IMR-90 (cell line): ENCODE data around the gene PCDHGB1. TPM values are rescaled to one million over a fixed set of nuclear protein-coding genes. Genes with fewer than 3 reads are reported as not detected.

Experiments used
- ATAC-seq: fragments of 200-7000 bp; cut with Tn5 transposase; 2 replicates; pipeline ENCODE4 v1.9.1; 2020; ENCODE audit warnings: low read depth, mild to moderate bottlenecking, moderate library complexity
- BruUV-seq: library from RNA; stranded (reverse); fragments of 400-500 nt; replicated peaks from 2 replicates; lab custom pipeline; 2021; lab: Mats Ljungman, UMichigan
- CTCF ChIA-PET: fragments of 300-600 bp; formaldehyde crosslinking; extraction: SDS; loops from one replicate; lab custom pipeline; 2021; ENCODE audit warnings: antibody characterized with exemption; lab: Yijun Ruan, JAX
- POLR2A ChIA-PET: fragments of 300-600 bp; sonication (Branson Sonifier 250); formaldehyde crosslinking; loops from one replicate; lab custom pipeline; 2022; ENCODE audit warnings: antibody characterized with exemption; ENCODE audit not compliant: unreplicated experiment; lab: Charles Lee
- DNase-seq: peaks from one replicate; pipeline ENCODE4 v3.0.0; 2013
- H2AFZ ChIP-seq: replicated peaks from 2 replicates; pipeline ENCODE3; 2013; ENCODE audit warnings: low read length, mild to moderate bottlenecking; ENCODE audit not compliant: poor library complexity
- H2AK5ac ChIP-seq: 2 replicates; pipeline ENCODE4 v1.6.1; 2013; ENCODE audit warnings: low read depth, low read length, inconsistent platforms
- H2AK9ac ChIP-seq: replicated peaks from 2 replicates; pipeline ENCODE3; 2013; ENCODE audit warnings: mild to moderate bottlenecking, low read depth, low read length, moderate library complexity; ENCODE audit not compliant: poor library complexity
- H2BK120ac ChIP-seq: 2 replicates; pipeline ENCODE4 v1.6.1; 2013; ENCODE audit warnings: low read depth, low read length, inconsistent platforms
- H2BK15ac ChIP-seq: 3 replicates; pipeline ENCODE4 v1.6.1; 2013; ENCODE audit warnings: low read depth, low read length, inconsistent platforms
- H2BK20ac ChIP-seq: 2 replicates; pipeline ENCODE4 v1.6.1; 2013; ENCODE audit warnings: low read depth, mild to moderate bottlenecking, inconsistent platforms, low read length, moderate library complexity
- H2BK5ac ChIP-seq: 2 replicates; pipeline ENCODE4 v1.6.1; 2013; ENCODE audit warnings: mild to moderate bottlenecking, low read depth, low read length, inconsistent platforms; ENCODE audit not compliant: poor library complexity, severe bottlenecking
- H3K14ac ChIP-seq: replicated peaks from 2 replicates; pipeline ENCODE4 v1.6.1; 2013; ENCODE audit warnings: low read depth, low read length, inconsistent platforms
- H3K18ac ChIP-seq: 2 replicates; pipeline ENCODE4 v1.6.1; 2013; ENCODE audit warnings: low read depth, low read length, control low read depth
- H3K23ac ChIP-seq: 2 replicates; pipeline ENCODE4 v1.6.1; 2013; ENCODE audit warnings: low read depth, low read length, inconsistent platforms
- H3K27ac ChIP-seq: 2 replicates; pipeline ENCODE4 v1.5.1; 2013; ENCODE audit warnings: mild to moderate bottlenecking, control low read depth, low read length; ENCODE audit not compliant: insufficient read depth
- H3K27me3 ChIP-seq: 2 replicates; pipeline ENCODE4 v1.6.1; 2013; ENCODE audit warnings: low read length; ENCODE audit not compliant: control insufficient read depth, insufficient read depth
- H3K36me3 ChIP-seq: 2 replicates; pipeline ENCODE4 v1.6.1; 2013; ENCODE audit warnings: low read length, mixed read lengths; ENCODE audit not compliant: control insufficient read depth, insufficient read depth
- H3K4ac ChIP-seq: 2 replicates; pipeline ENCODE4 v1.6.1; 2013; ENCODE audit warnings: low read depth, low read length, inconsistent platforms
- H3K4me1 ChIP-seq: 2 replicates; pipeline ENCODE4 v1.6.1; 2013; ENCODE audit warnings: low read length, mixed read lengths; ENCODE audit not compliant: control insufficient read depth, insufficient read depth
- H3K4me2 ChIP-seq: 2 replicates; pipeline ENCODE4 v1.6.1; 2013; ENCODE audit warnings: low read depth, mild to moderate bottlenecking, control low read depth, low read length, moderate library complexity
- H3K4me3 ChIP-seq: 2 replicates; pipeline ENCODE4 v1.5.1; 2013; ENCODE audit warnings: low read depth, mild to moderate bottlenecking, control low read depth, low read length, moderate library complexity; ENCODE audit not compliant: insufficient read depth
- H3K56ac ChIP-seq: 2 replicates; pipeline ENCODE4 v1.6.1; 2013; ENCODE audit warnings: low read length, inconsistent platforms; ENCODE audit not compliant: insufficient read depth; ENCODE audit errors: extremely low read depth
- H3K79me1 ChIP-seq, 2 experiments: 2 replicates each; pipeline ENCODE4 v1.6.1; 2013; ENCODE audit warnings: low read length in 2 of 2, inconsistent platforms in 1 of 2, low read depth in 1 of 2
- H3K9ac ChIP-seq: 2 replicates; pipeline ENCODE4 v1.6.1; 2013; ENCODE audit warnings: low read depth, low read length, control low read depth
- H3K9me1 ChIP-seq: 2 replicates; pipeline ENCODE4 v1.6.1; 2013; ENCODE audit warnings: low read length, inconsistent platforms; ENCODE audit not compliant: insufficient read depth
- H3K9me3 ChIP-seq: 2 replicates; pipeline ENCODE4 v1.6.1; 2013; ENCODE audit warnings: low read length; ENCODE audit not compliant: control insufficient read depth, insufficient read depth
- H4K20me1 ChIP-seq: 2 replicates; pipeline ENCODE4 v1.6.1; 2013; ENCODE audit warnings: low read length, inconsistent platforms; ENCODE audit not compliant: insufficient read depth
- H4K5ac ChIP-seq: 2 replicates; pipeline ENCODE4 v1.6.1; 2013; ENCODE audit warnings: mild to moderate bottlenecking, low read depth, low read length, control low read depth
- H4K8ac ChIP-seq, 2 experiments: 2 replicates each; pipeline ENCODE4 v1.6.1; 2013; ENCODE audit warnings: low read depth in 2 of 2, low read length in 2 of 2, control low read depth in 1 of 2, inconsistent platforms in 1 of 2
- H4K91ac ChIP-seq: 2 replicates; pipeline ENCODE4 v1.6.1; 2013; ENCODE audit warnings: low read depth, low read length, inconsistent platforms; ENCODE audit not compliant: insufficient read depth
- CTCF ChIP-seq: conservative IDR thresholded peaks from 2 replicates; pipeline ENCODE4 v1.5.1; 2012; ENCODE audit warnings: mild to moderate bottlenecking, low read depth, low read length, improper control_type of control experiment
- FOS ChIP-seq: fragments of 150-350 bp; IDR thresholded peaks from 2 replicates; pipeline ENCODE4 v1.6.1; 2016; ENCODE audit warnings: low read depth, low read length
- POLR2A ChIP-seq: IDR thresholded peaks from 2 replicates; pipeline ENCODE4 v1.6.1; 2012; ENCODE audit warnings: mild to moderate bottlenecking, low read depth, low read length
- RAD21 ChIP-seq: IDR thresholded peaks from 2 replicates; pipeline ENCODE4 v1.6.1; 2012; ENCODE audit warnings: low read length, improper control_type of control experiment
- RCOR1 ChIP-seq: IDR thresholded peaks from 2 replicates; pipeline ENCODE4 v1.6.1; 2012; ENCODE audit warnings: mild to moderate bottlenecking, low read length, improper control_type of control experiment; ENCODE audit not compliant: insufficient replicate concordance
- SMC3 ChIP-seq: fragments of 150-350 bp; IDR thresholded peaks from 2 replicates; pipeline ENCODE4 v1.6.1; 2016; ENCODE audit warnings: low read depth, mild to moderate bottlenecking, antibody characterized with exemption, low read length, moderate library complexity
- WGBS, 2 experiments: methylation state at CpG; one replicate each; pipeline versions ENCODE4 v1.1.5 to v1.1.7; 2013; ENCODE audit warnings: missing lambda C conversion rate in 2 of 2; ENCODE audit not compliant: insufficient read length in 1 of 2; ENCODE audit errors: extremely low coverage in 2 of 2; 5-methylcytosine and 5-hydroxymethylcytosine counted together
- dilution Hi-C: fragments of 300-500 bp; cut with HindIII; formaldehyde crosslinking; loops from one replicate; pipeline ENCODE4 v1.14.3; 2018; ENCODE audit warnings: low sequenced_read_pairs; ENCODE audit not compliant: unreplicated experiment
- in situ Hi-C: fragments of 300-500 bp; cut with MboI; formaldehyde crosslinking; loops from 3 replicates; pipeline ENCODE4 v1.14.3; 2019; ENCODE audit warnings: low sequenced_read_pairs, inconsistent platforms, mixed read lengths
- intact Hi-C: fragments of 100-400 bp; cut with micrococcal nuclease; formaldehyde crosslinking; loops from 2 replicates; pipeline ENCODE4 v1.10.0; 2022
- polyA plus RNA-seq, 3 experiments: library from polyadenylated mRNA; depleted of rRNA; stranded (reverse); fragments of >200 nt; gene quantifications; 2 replicates each; pipeline ENCODE4 v1.2.3, GENCODE V29; 2012; ENCODE audit warnings: low replicate concordance in 1 of 3
- total RNA-seq: library from RNA; depleted of rRNA; stranded (reverse); fragments of >200 nt; gene quantifications from 2 replicates; pipeline ENCODE4 v1.2.3, GENCODE V29; 2012

PCDHGB1 gene
- total and polyA plus RNA-seq, 2 of the 4 experiments (the other 2 are of a cell fraction), result 1.9 to 3.6 TPM

DNA sequence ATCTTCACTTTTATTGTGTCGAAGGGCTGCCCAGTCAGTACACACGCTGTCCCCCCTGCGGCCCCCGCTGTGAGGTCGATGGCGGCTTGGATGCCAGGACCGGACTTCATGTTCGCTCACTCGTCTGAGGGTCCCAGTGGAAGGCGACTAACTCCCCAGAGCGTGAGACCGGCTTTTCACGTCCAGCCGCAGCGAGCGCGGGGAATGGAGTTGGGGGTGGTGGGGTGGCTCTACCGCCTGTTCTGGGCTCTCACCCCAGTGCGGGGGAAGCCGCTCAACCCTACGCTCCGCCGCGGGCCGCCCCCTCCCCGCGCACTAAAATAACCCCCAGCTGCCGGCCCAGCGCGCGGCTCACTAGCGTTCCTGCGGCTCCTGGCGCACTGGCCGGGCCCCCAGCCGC, 46.1 kb upstream of the PCDHGB1 start, which contains the start of gene SLC25A2:
SLC25A2 (minus strand) TSS at position 294 of the 400 bp plus-strand sequence; CDS start at position 110, 184 bp downstream.
- Histone ChIP-seq H3K9ac (no peak within 1 kb of the TSS), H3K27ac (no peak within 1 kb of the TSS), H3K18ac (no peak within 1 kb of the TSS), H3K4ac (no peak within 1 kb of the TSS), H3K4me2 (no peak within 1 kb of the TSS), H2BK120ac (no peak within 1 kb of the TSS), H2BK20ac (no peak within 1 kb of the TSS), H4K91ac (no peak within 1 kb of the TSS), H2AK5ac (no peak within 1 kb of the TSS), H2BK5ac (no peak within 1 kb of the TSS), H2AK9ac (no peak within 1 kb of the TSS), H3K36me3 (no peaks in the 10 kb centered on the region), H3K4me3 (no peak within 1 kb of the TSS), H4K20me1 (no peaks in the 10 kb centered on the region), H3K79me1 (no peaks in the 10 kb centered on the region; a peak in 1 of 4 replicates), H3K56ac (no peak within 1 kb of the TSS), H3K23ac (no peak within 1 kb of the TSS), H3K9me3 (peaks cover 46% of the 10 kb centered on the region), H3K14ac (no peak within 1 kb of the TSS), H3K4me1 (no peaks in the 10 kb centered on the region), H4K5ac (no peak within 1 kb of the TSS), H3K27me3 (no peaks in the 10 kb centered on the region), H2BK15ac (no peak within 1 kb of the TSS), H3K9me1 (no peaks in the 10 kb centered on the region), H2AFZ (no peak within 1 kb of the TSS), H4K8ac (no peak within 1 kb of the TSS)
- dilution Hi-C loops, result no loop called here
- ATAC-seq, result no peak
- in situ Hi-C loops, result no loop called here
- intact Hi-C loops, result no loop called here
- no peak for DNase-seq
- WGBS, 2 experiments, result 25% methylated on average over 11 of the region's 36 CpGs; no CpG with 5 or more reads in 1 of the 2 experiments
- CTCF ChIA-PET, result no interaction called here
- POLR2A ChIA-PET, result no interaction called here
- no TSS peak for BruUV-seq
- TF ChIP-seq CTCF, result no peak
- TF ChIP-seq POLR2A, result no peak
- no peak for TF ChIP-seq RAD21
- no peak for TF ChIP-seq SMC3
- TF ChIP-seq RCOR1, result no peak
- TF ChIP-seq FOS, result no peak
